HepG2 (cell line): ENCODE results near the gene PLVAP. TPM values are rescaled to one million over a fixed set of nuclear protein-coding genes. Genes with fewer than 3 reads are reported as not detected.

ENCODE experiments used
- AGO2 ChIP-seq: fragments of 200-400 bp; formaldehyde crosslinking; optimal IDR thresholded peaks from 2 replicates; pipeline ENCODE3; 2017; ENCODE audit warnings: mild to moderate bottlenecking, low read depth, low read length, moderate library complexity
- BCL3 ChIP-seq: sonication (generic); formaldehyde crosslinking; IDR thresholded peaks from 2 replicates; pipeline ENCODE4 v1.5.1; 2020; ENCODE audit warnings: mild to moderate bottlenecking, missing genetic modification reagents, moderate library complexity
- DMAP1 ChIP-seq: IDR thresholded peaks from 2 replicates; pipeline ENCODE4 v1.6.1; 2016
- HNF4G ChIP-seq, 2 experiments: sonication (generic) in 1 of 2; formaldehyde crosslinking in 1 of 2; IDR thresholded peaks; 2 replicates each; pipeline versions ENCODE4 v1.4.0 to v1.6.1; 2011 to 2020; ENCODE audit warnings: borderline replicate concordance in 2 of 2, low read depth in 2 of 2, mild to moderate bottlenecking in 2 of 2, low read length in 1 of 2, missing genetic modification reagents in 1 of 2, moderate library complexity in 1 of 2
- IKZF1 ChIP-seq: fragments of 450-650 bp; IDR thresholded peaks from 2 replicates; pipeline ENCODE4 v1.7.1; 2016
- MTERF4 ChIP-seq: sonication (generic); formaldehyde crosslinking; IDR thresholded peaks from 2 replicates; pipeline ENCODE4 v1.8.0; 2023; ENCODE audit warnings: mild to moderate bottlenecking, missing genetic modification reagents
- MYC ChIP-seq: sonication (generic); formaldehyde crosslinking; IDR thresholded peaks from 2 replicates; pipeline ENCODE4 v1.9.0; 2021; ENCODE audit warnings: missing genetic modification reagents, borderline replicate concordance
- SIN3A ChIP-seq: IDR thresholded peaks from 2 replicates; pipeline ENCODE4 v1.6.1; 2011; ENCODE audit warnings: low read depth, mild to moderate bottlenecking, control low read depth, low read length, borderline replicate concordance
- YEATS2 ChIP-seq: sonication (generic); formaldehyde crosslinking; IDR thresholded peaks from 2 replicates; pipeline ENCODE4 v1.4.0; 2020; ENCODE audit warnings: missing genetic modification reagents, borderline replicate concordance
- ZBTB20 ChIP-seq: sonication (generic); formaldehyde crosslinking; IDR thresholded peaks from 2 replicates; pipeline ENCODE4 v1.8.1; 2023; ENCODE audit warnings: missing genetic modification reagents, low read depth, mild to moderate bottlenecking, borderline replicate concordance
- ZFP37 ChIP-seq: sonication (generic); formaldehyde crosslinking; IDR thresholded peaks from 2 replicates; pipeline ENCODE4 v1.4.0; 2020; ENCODE audit warnings: missing genetic modification reagents, borderline replicate concordance
- ZNF33B ChIP-seq: sonication (generic); formaldehyde crosslinking; IDR thresholded peaks from 2 replicates; pipeline ENCODE4 v1.5.1; 2020; ENCODE audit warnings: mild to moderate bottlenecking, missing genetic modification reagents
- ZNF367 ChIP-seq: sonication (generic); formaldehyde crosslinking; IDR thresholded peaks from 2 replicates; pipeline ENCODE4 v1.4.0; 2020; ENCODE audit warnings: missing genetic modification reagents, borderline replicate concordance
- ZNF557 ChIP-seq: sonication (generic); formaldehyde crosslinking; IDR thresholded peaks from 2 replicates; pipeline ENCODE4 v1.4.0; 2020; ENCODE audit warnings: missing genetic modification reagents
- ZNF605 ChIP-seq: sonication (generic); formaldehyde crosslinking; IDR thresholded peaks from 2 replicates; pipeline ENCODE4 v1.8.0; 2022; ENCODE audit warnings: mild to moderate bottlenecking, missing genetic modification reagents
- polyA plus RNA-seq, 8 experiments: library from polyadenylated mRNA; depleted of rRNA in 3 of 8; stranded (reverse) in 7 of 8; unstranded in 1 of 8; fragments of >200 nt; fragmentation: Illumina TruSeq in 4 of 8; extraction: Trizol in 4 of 8; gene quantifications; 2 replicates each; pipeline versions ENCODE4 v1.2.1 to v1.2.3, GENCODE V29; 2011 to 2016; ENCODE audit warnings: low read depth in 4 of 8, missing spikeins in 1 of 8, mixed read lengths in 1 of 8; ENCODE audit not compliant: insufficient read depth in 1 of 8
- total RNA-seq, 5 experiments: library from RNA; depleted of rRNA; stranded (reverse); fragments of >200 nt; fragmentation: Illumina TruSeq; extraction: Trizol; gene quantifications; 2 replicates each; pipeline ENCODE4 v1.2.3, GENCODE V29; 2016; ENCODE audit warnings: low read depth in 1 of 5
- TF ChIP-seq, protein P1 (sequence below): sonication (generic); formaldehyde crosslinking; IDR thresholded peaks from 2 replicates; pipeline ENCODE4 v1.5.0; 2020; ENCODE audit warnings: missing genetic modification reagents

Gene PLVAP
- total and polyA plus RNA-seq, 2 of the 13 experiments (the other 11 are each of a cell fraction or from before 2014, with no cell fraction given) = 0.26 TPM; not detected in 1

GRCh38 chr19:17306285-17306714, 70.8 kb downstream of the PLVAP start (continued):
- TF ChIP-seq, protein P1, sequence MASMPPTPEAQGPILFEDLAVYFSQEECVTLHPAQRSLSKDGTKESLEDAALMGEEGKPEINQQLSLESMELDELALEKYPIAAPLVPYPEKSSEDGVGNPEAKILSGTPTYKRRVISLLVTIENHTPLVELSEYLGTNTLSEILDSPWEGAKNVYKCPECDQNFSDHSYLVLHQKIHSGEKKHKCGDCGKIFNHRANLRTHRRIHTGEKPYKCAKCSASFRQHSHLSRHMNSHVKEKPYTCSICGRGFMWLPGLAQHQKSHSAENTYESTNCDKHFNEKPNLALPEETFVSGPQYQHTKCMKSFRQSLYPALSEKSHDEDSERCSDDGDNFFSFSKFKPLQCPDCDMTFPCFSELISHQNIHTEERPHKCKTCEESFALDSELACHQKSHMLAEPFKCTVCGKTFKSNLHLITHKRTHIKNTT (CRISPR knock-in tag) = no peak
- TF ChIP-seq MYC (CRISPR knock-in tag) (peak; percentile 63; the same call in 1 of the 2 replicates), ZNF33B (CRISPR knock-in tag) (0 out of 2 replicates have a peak, but pooled peaks have one; percentile 39), YEATS2 (CRISPR knock-in tag) (0 out of 2 replicates have a peak, but pooled peaks have one; percentile 24), ZNF367 (peak; percentile 2; the same call in 1 of the 2 replicates), MTERF4 (CRISPR knock-in tag) (no peak), ZNF605 (CRISPR knock-in tag) (no peak), ZNF557 (CRISPR knock-in tag) (0 out of 2 replicates have a peak, but pooled peaks have one; percentile 3), BCL3 (0 out of 2 replicates have a peak, but pooled peaks have one; percentile 0), IKZF1 (no peak), DMAP1 (CRISPR knock-in tag) (peak; percentile 57), AGO2 (peak; percentile 14), ZFP37 (0 out of 2 replicates have a peak, but pooled peaks have one; percentile 5), SIN3A (no peak), HNF4G (IDR thresholded peaks at IDR 0.05; ENCODE audit: borderline replicate concordance, low read depth, low read length) (peak; percentile 4; the same call in 1 of the 2 replicates), HNF4G (CRISPR knock-in tag; IDR thresholded peaks at IDR 0.05; ENCODE audit: borderline replicate concordance, low read depth) (no peak), ZBTB20 (CRISPR knock-in tag) (0 out of 2 replicates have a peak, but pooled peaks have one; percentile 5)
